Neural progenitor cell (in vitro differentiated cells): ENCODE data around the gene WNK1. TPM values are rescaled to one million over a fixed set of nuclear protein-coding genes. Genes with fewer than 3 reads are reported as not detected.

Source experiments
- DNase-seq: peaks from one replicate; pipeline ENCODE4 v3.0.0-alpha.2; 2016; ENCODE audit warnings: low spot score
- H2AFZ ChIP-seq: fragments of 200-600 bp; sonication (generic); replicated peaks from 2 replicates; pipeline ENCODE4 v1.6.1; 2016; ENCODE audit warnings: antibody characterized with exemption
- H3F3A ChIP-seq: fragments of 200-600 bp; sonication (generic); 2 replicates; pipeline ENCODE4 v1.6.1; 2016; ENCODE audit warnings: antibody characterized with exemption, low read depth
- H3K27ac ChIP-seq: fragments of 200-600 bp; sonication (generic); 2 replicates; pipeline ENCODE4 v1.5.1; 2016; ENCODE audit warnings: mild to moderate bottlenecking
- H3K27me3 ChIP-seq: fragments of 200-600 bp; sonication (generic); 2 replicates; pipeline ENCODE4 v1.6.1; 2016; ENCODE audit warnings: mild to moderate bottlenecking, moderate library complexity
- H3K36me3 ChIP-seq: fragments of 200-600 bp; sonication (generic); 2 replicates; pipeline ENCODE4 v1.5.1; 2016
- H3K4me1 ChIP-seq: fragments of 200-600 bp; sonication (generic); 2 replicates; pipeline ENCODE4 v1.6.1; 2016; ENCODE audit warnings: mixed run types
- H3K4me2 ChIP-seq: fragments of 200-600 bp; sonication (generic); 2 replicates; pipeline ENCODE4 v1.6.1; 2016
- H3K4me3 ChIP-seq: fragments of 200-600 bp; sonication (generic); 2 replicates; pipeline ENCODE4 v1.5.1; 2016
- H3K79me2 ChIP-seq: fragments of 200-600 bp; sonication (generic); 2 replicates; pipeline ENCODE4 v1.6.1; 2016; ENCODE audit warnings: low read depth
- H3K9ac ChIP-seq: fragments of 200-600 bp; sonication (generic); 2 replicates; pipeline ENCODE4 v1.6.1; 2016
- H3K9me3 ChIP-seq: fragments of 200-600 bp; sonication (generic); 2 replicates; pipeline ENCODE4 v1.5.1; 2016; ENCODE audit warnings: low read depth
- H4K20me1 ChIP-seq: fragments of 200-600 bp; sonication (generic); 2 replicates; pipeline ENCODE4 v1.6.1; 2016; ENCODE audit warnings: low read depth
- H3K27ac Mint-ChIP-seq: 3 replicates; pipeline ENCODE4 v1.8.0; 2021; ENCODE audit warnings: mixed read lengths
- H3K27me3 Mint-ChIP-seq: 2 replicates; pipeline ENCODE4 v1.8.0; 2022; ENCODE audit warnings: low read depth, mild to moderate bottlenecking, inconsistent platforms, moderate library complexity, mixed read lengths; ENCODE audit not compliant: insufficient read depth
- H3K36me3 Mint-ChIP-seq: 3 replicates; pipeline ENCODE4 v1.8.0; 2021; ENCODE audit warnings: mixed read lengths
- H3K4me1 Mint-ChIP-seq: 3 replicates; pipeline ENCODE4 v1.8.0; 2021; ENCODE audit warnings: mixed read lengths
- H3K4me3 Mint-ChIP-seq: 3 replicates; pipeline ENCODE4 v1.8.0; 2021; ENCODE audit warnings: mild to moderate bottlenecking, moderate library complexity, mixed read lengths
- H3K9me3 Mint-ChIP-seq: 3 replicates; pipeline ENCODE4 v1.8.0; 2020; ENCODE audit warnings: mixed read lengths
- CTCF ChIP-seq: fragments of 200-600 bp; sonication (generic); IDR thresholded peaks from 2 replicates; pipeline ENCODE4 v1.5.1; 2017; ENCODE audit warnings: antibody characterized with exemption, mild to moderate bottlenecking
- EZH2 ChIP-seq: fragments of 200-600 bp; sonication (generic); IDR thresholded peaks from 2 replicates; pipeline ENCODE4 v1.6.1; 2017; ENCODE audit warnings: antibody characterized with exemption, mild to moderate bottlenecking, moderate library complexity
- EZH2phosphoT487 ChIP-seq: fragments of 200-600 bp; sonication (generic); IDR thresholded peaks from 2 replicates; pipeline ENCODE4 v1.6.1; 2017; ENCODE audit warnings: antibody characterized with exemption
- total RNA-seq: library from RNA; depleted of rRNA; stranded (reverse); fragments of >200 nt; gene quantifications from 2 replicates; pipeline ENCODE4 v1.2.3, GENCODE V29; 2015; ENCODE audit warnings: low replicate concordance

WNK1 gene
- total RNA-seq, 1 donor from 2014 or later = 73.1 TPM

- H3K27ac ChIP-seq = no peak overlapping the region
- Mint-ChIP-seq H3K4me1 (no peaks in the 10 kb centered on the region), H3K27me3 (no peaks in the 10 kb centered on the region), H3K4me3 (no peak overlapping the region), H3K36me3 (peaks cover 36% of the 10 kb centered on the region), H3K9me3 (no peaks in the 10 kb centered on the region), H3K27ac (no peak overlapping the region)
- H4K20me1 ChIP-seq = no peaks in the 10 kb centered on the region
- no peaks in the 10 kb centered on the region for H3K4me1 ChIP-seq
- H3K9ac ChIP-seq = no peak overlapping the region
- no peaks in the 10 kb centered on the region for H3F3A ChIP-seq
- TF ChIP-seq EZH2phosphoT487 = no peak
- no peak for TF ChIP-seq CTCF
- TF ChIP-seq EZH2 = no peak
- H3K4me2 ChIP-seq = no peak overlapping the region
- H3K4me3 ChIP-seq = no peak overlapping the region
- no peaks in the 10 kb centered on the region for H3K9me3 ChIP-seq
- peaks cover 46% of the 10 kb centered on the region for H3K79me2 ChIP-seq
- DNase-seq = no peak
- no peaks in the 10 kb centered on the region for H3K27me3 ChIP-seq
- H3K36me3 ChIP-seq = no peaks in the 10 kb centered on the region
- H2AFZ ChIP-seq = no peak overlapping the region
Measured at GRCh38 chr12:936377-937345, 184.3 kb downstream of the WNK1 start.

- H3K27ac ChIP-seq = no peak overlapping the region
- H3K36me3 ChIP-seq = no peaks in the 10 kb centered on the region
- H3F3A ChIP-seq = no peaks in the 10 kb centered on the region
- no peaks in the 10 kb centered on the region for H3K27me3 ChIP-seq
- TF ChIP-seq CTCF (no peak), EZH2phosphoT487 (no peak)
- H3K36me3 Mint-ChIP-seq = peaks cover 37% of the 10 kb centered on the region
- no peaks in the 10 kb centered on the region for H3K4me1 ChIP-seq
- no peaks in the 10 kb centered on the region for H3K9me3 ChIP-seq
- H4K20me1 ChIP-seq = peaks cover under 1% of the 10 kb centered on the region
- no peaks in the 10 kb centered on the region for H3K9me3 Mint-ChIP-seq
- no peak overlapping the region for H3K4me3 ChIP-seq
- H3K4me2 ChIP-seq = no peak overlapping the region
- no peak overlapping the region for H3K27ac Mint-ChIP-seq
- no peak overlapping the region for H3K4me3 Mint-ChIP-seq
- H3K27me3 Mint-ChIP-seq = peaks cover 1% of the 10 kb centered on the region
- DNase-seq = no peak
- no peak overlapping the region for H2AFZ ChIP-seq
- peaks cover 65% of the 10 kb centered on the region for H3K79me2 ChIP-seq
- no peak overlapping the region for H3K9ac ChIP-seq
- H3K4me1 Mint-ChIP-seq = no peaks in the 10 kb centered on the region
Measured at GRCh38 chr12:938810-939209, 186.4 kb downstream of the WNK1 start.

- Histone ChIP-seq H3F3A (no peaks in the 10 kb centered on the region), H3K36me3 (no peaks in the 10 kb centered on the region), H3K9me3 (no peaks in the 10 kb centered on the region), H3K4me2 (no peak overlapping the region), H4K20me1 (peaks cover 8% of the 10 kb centered on the region), H3K27me3 (no peaks in the 10 kb centered on the region), H3K27ac (no peak overlapping the region), H3K4me3 (no peak overlapping the region), H3K79me2 (peaks cover 99% of the 10 kb centered on the region), H3K9ac (no peak overlapping the region), H3K4me1 (peaks cover under 1% of the 10 kb centered on the region), H2AFZ (no peak overlapping the region)
- Mint-ChIP-seq H3K9me3 (no peaks in the 10 kb centered on the region), H3K4me3 (no peak overlapping the region), H3K27me3 (peaks cover 2% of the 10 kb centered on the region), H3K27ac (no peak overlapping the region), H3K36me3 (peaks cover 33% of the 10 kb centered on the region), H3K4me1 (peaks cover 5% of the 10 kb centered on the region)
- TF ChIP-seq EZH2 = no peak
- TF ChIP-seq CTCF = no peak
- no peak for TF ChIP-seq EZH2phosphoT487
- DNase-seq = no peak
Measured at GRCh38 chr12:943051-943450, 190.7 kb downstream of the WNK1 start.
